ENCODE data around the gene PDIK1L. TPM values are rescaled to one million over a fixed set of nuclear protein-coding genes. Genes with fewer than 3 reads are reported as not detected.

Gene PDIK1L
- total RNA-seq, 2 donors from 2014 or later, result 7.1 to 7.3 TPM

DNA sequence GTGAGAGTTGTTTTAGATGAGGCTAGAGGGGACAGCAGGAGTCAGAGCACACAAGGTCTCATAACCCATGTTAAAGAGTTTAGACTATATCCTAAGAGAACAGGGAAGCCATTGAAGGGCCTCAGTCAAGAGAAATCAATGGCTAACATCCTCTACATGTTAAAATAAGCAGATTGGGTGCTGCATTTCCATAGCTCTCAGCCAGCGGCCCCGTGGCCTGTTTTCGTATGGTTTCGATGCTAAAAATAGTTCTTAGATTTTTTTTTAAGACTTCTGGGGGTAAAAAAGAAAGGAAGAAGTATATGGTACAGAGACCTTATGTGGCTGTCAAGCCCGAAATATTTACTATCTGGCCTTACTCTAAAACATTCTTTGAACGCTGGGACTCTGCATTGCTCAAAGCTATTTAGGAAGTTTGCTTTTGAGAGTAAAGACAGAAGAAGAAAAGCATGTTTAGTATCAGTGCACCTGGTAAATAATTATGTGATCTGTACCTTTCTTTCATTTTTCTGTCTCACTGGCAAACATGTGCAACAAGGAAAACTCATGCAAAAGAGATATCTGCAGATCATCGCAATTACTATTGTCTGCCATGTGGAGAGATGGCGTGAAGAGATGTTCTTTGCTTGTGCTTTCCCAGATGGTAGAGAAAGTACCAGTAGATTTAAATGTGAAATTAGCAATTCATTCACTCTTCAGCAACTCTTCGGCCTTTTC, 8.4 kb downstream of the PDIK1L start:
- 84 to 96% methylated on average over 8 to 9 of the region's 9 CpGs for WGBS, 2 experiments (ENCODE audit: insufficient coverage in 1 of 2, insufficient read length in 1 of 2)
- H3K4me3 ChIP-seq (ENCODE audit: low read length), result no peak overlapping the region
- no peaks in the 10 kb centered on the region for H3K27me3 ChIP-seq (ENCODE audit: control insufficient read depth, insufficient read depth, low read length, poor library complexity, severe bottlenecking)
- H3K9ac ChIP-seq (ENCODE audit: extremely low read depth, low read length, poor library complexity, severe bottlenecking), result no peak overlapping the region
- TF ChIP-seq, protein P1, sequence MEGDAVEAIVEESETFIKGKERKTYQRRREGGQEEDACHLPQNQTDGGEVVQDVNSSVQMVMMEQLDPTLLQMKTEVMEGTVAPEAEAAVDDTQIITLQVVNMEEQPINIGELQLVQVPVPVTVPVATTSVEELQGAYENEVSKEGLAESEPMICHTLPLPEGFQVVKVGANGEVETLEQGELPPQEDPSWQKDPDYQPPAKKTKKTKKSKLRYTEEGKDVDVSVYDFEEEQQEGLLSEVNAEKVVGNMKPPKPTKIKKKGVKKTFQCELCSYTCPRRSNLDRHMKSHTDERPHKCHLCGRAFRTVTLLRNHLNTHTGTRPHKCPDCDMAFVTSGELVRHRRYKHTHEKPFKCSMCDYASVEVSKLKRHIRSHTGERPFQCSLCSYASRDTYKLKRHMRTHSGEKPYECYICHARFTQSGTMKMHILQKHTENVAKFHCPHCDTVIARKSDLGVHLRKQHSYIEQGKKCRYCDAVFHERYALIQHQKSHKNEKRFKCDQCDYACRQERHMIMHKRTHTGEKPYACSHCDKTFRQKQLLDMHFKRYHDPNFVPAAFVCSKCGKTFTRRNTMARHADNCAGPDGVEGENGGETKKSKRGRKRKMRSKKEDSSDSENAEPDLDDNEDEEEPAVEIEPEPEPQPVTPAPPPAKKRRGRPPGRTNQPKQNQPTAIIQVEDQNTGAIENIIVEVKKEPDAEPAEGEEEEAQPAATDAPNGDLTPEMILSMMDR (conservative IDR thresholded peaks at IDR 0.05), result no peak
- no peaks in the 10 kb centered on the region for H3K27me3 Mint-ChIP-seq (ENCODE audit: insufficient read depth)
- no peaks in the 10 kb centered on the region for H3K9me3 Mint-ChIP-seq
- peaks cover 3% of the 10 kb centered on the region for H3K4me1 Mint-ChIP-seq
- no peak overlapping the region for H3K27ac ChIP-seq (ENCODE audit: low read depth, low read length)
- peaks cover 22% of the 10 kb centered on the region for H3K36me3 ChIP-seq (ENCODE audit: control insufficient read depth, insufficient read depth, low read length)
- H3K4me1 ChIP-seq (ENCODE audit: control insufficient read depth, insufficient read depth, low read length), result no peaks in the 10 kb centered on the region
- no peak overlapping the region for H3K4me3 Mint-ChIP-seq
- DNase-seq, result no peak
- H3K36me3 Mint-ChIP-seq (ENCODE audit: low read depth), result peaks cover 38% of the 10 kb centered on the region
- no peak overlapping the region for H3K27ac Mint-ChIP-seq
- no peaks in the 10 kb centered on the region for H3K9me3 ChIP-seq (ENCODE audit: control insufficient read depth, low read length)

- no peak overlapping the region for H3K4me3 ChIP-seq (ENCODE audit: low read length)
- peaks cover 21% of the 10 kb centered on the region for H3K36me3 ChIP-seq (ENCODE audit: control insufficient read depth, insufficient read depth, low read length)
- H3K27me3 ChIP-seq (ENCODE audit: control insufficient read depth, insufficient read depth, low read length, poor library complexity, severe bottlenecking), result no peaks in the 10 kb centered on the region
- Mint-ChIP-seq H3K4me1 (peaks cover 12% of the 10 kb centered on the region), H3K9me3 (no peaks in the 10 kb centered on the region), H3K27ac (no peak overlapping the region), H3K36me3 (ENCODE audit: low read depth) (peaks cover 31% of the 10 kb centered on the region), H3K4me3 (no peak overlapping the region), H3K27me3 (ENCODE audit: insufficient read depth) (no peaks in the 10 kb centered on the region)
- TF ChIP-seq, protein P1 (conservative IDR thresholded peaks at IDR 0.05), result no peak
- DNase-seq, result no peak
- H3K9ac ChIP-seq (ENCODE audit: extremely low read depth, low read length, poor library complexity, severe bottlenecking), result no peak overlapping the region
- 91 to 93% methylated on average over 5 to 8 of the region's 8 CpGs for WGBS, 2 experiments (ENCODE audit: insufficient coverage in 1 of 2, insufficient read length in 1 of 2)
- H3K27ac ChIP-seq (ENCODE audit: low read depth, low read length), result no peak overlapping the region
- H3K4me1 ChIP-seq (ENCODE audit: control insufficient read depth, insufficient read depth, low read length), result no peaks in the 10 kb centered on the region
- H3K9me3 ChIP-seq (ENCODE audit: control insufficient read depth, low read length), result no peaks in the 10 kb centered on the region
Observed at GRCh38 chr1:26121854-26122773, 10.5 kb downstream of the PDIK1L start.

DNA sequence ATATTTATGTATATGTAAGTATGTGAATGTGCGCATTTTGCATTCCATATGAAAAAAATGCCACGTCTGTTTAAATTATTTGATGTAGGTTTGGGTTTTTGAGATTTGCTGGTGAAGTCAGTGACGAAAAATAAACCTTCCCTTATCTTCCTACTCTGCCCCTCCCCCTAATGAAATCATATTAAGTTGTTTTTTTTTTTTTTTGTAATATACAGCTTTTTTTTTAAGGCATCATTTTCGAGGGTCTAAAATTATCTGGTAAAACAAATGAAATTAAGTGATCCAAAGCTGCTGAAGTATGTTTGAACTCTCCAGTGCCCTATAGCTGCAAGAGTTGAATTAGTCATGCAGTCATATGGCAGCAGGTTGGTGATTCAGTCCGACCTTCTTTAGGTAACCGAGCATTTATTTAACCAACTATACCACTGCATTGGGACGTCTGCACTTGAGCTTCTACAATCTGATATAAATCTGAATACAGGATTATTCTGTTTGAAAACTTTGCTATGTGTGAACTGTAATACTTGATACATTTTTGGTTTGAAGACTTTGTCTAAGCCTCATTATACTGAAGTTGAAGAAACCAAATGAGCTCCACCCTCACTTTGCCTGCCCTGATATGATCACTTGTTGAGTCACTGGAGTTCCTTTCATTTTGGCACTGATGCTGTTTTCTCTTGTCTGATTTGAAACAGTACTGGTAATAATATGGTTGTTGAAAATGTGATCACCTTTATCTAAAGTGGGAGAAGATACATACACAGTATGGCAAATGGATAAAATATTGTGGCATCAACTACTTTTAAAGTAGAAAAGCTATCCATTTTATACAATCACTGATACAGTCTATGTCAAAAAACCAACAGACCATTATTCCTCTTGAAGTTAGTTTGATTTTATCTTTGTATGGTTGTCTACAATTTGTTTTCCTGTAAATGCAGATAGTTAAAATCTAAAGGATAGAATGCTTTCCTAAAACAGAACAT, 11.7 kb downstream of the PDIK1L start:
- no peak overlapping the region for H3K9ac ChIP-seq (ENCODE audit: extremely low read depth, low read length, poor library complexity, severe bottlenecking)
- no peaks in the 10 kb centered on the region for H3K9me3 ChIP-seq (ENCODE audit: control insufficient read depth, low read length)
- no peak for DNase-seq
- Mint-ChIP-seq H3K27ac (no peak overlapping the region), H3K27me3 (ENCODE audit: insufficient read depth) (no peaks in the 10 kb centered on the region), H3K9me3 (no peaks in the 10 kb centered on the region), H3K4me3 (no peak overlapping the region), H3K36me3 (ENCODE audit: low read depth) (peaks cover 23% of the 10 kb centered on the region), H3K4me1 (peaks cover 21% of the 10 kb centered on the region)
- no peak overlapping the region for H3K4me3 ChIP-seq (ENCODE audit: low read length)
- TF ChIP-seq, protein P1 (conservative IDR thresholded peaks at IDR 0.05), result no peak
- WGBS, 2 experiments (ENCODE audit: insufficient coverage in 1 of 2, insufficient read length in 1 of 2), result 88 to 100% methylated on average over 1 to 5 of the region's 7 CpGs
- H3K4me1 ChIP-seq (ENCODE audit: control insufficient read depth, insufficient read depth, low read length), result no peaks in the 10 kb centered on the region
- peaks cover 18% of the 10 kb centered on the region for H3K36me3 ChIP-seq (ENCODE audit: control insufficient read depth, insufficient read depth, low read length)
- no peaks in the 10 kb centered on the region for H3K27me3 ChIP-seq (ENCODE audit: control insufficient read depth, insufficient read depth, low read length, poor library complexity, severe bottlenecking)
- no peak overlapping the region for H3K27ac ChIP-seq (ENCODE audit: low read depth, low read length)

All from endodermal cell (in vitro differentiated cells).